Measurements from ENCODE around the gene AKAP6. TPM values are rescaled to one million over a fixed set of nuclear protein-coding genes. Genes with fewer than 3 reads are reported as not detected.

The AKAP6 gene
- total RNA-seq, 2 experiments from 2014 or later: 0.13 to 0.72 TPM

DNA sequence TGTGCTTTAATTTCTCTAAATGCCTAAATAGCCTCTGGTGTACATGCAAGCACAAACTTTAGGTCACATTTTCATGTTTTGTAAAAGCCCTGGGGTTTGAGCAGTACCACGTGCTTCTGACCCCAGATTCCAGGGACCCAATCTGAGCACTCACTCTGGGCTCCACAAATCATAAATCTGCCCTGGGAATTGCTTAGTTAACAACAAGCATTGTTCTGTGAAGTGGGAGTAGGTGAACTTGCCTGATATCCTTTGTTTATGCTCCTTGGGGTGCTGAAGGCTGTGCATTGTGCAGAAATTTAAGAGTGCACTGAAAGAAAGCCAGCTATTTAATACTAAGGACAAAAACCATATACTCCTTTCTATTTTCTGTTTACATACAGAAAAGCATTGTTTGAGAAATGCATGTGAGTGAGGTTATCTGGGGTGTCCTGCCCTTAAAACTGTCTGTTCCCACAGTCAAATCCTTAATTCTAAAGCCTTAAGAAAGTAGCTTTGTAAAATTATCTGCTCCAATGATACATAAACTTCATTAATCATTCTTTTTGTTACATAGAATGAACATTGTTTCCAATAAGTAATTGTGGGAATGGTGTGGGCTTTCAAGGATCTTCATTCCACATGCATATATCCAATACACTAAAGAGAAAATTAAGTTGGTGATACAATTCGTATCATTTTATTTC is 351.0 kb downstream of the AKAP6 start:
- Histone ChIP-seq H3K36me3 (ENCODE audit: insufficient read depth, low read length) (no peaks in the 10 kb centered on the region), H3K79me2 (ENCODE audit: insufficient read depth, low read depth, low read length) (no peaks in the 10 kb centered on the region), H2AFZ (ENCODE audit: low read length) (no peak overlapping the region), H3K4me2 (ENCODE audit: low read length) (no peak overlapping the region), H3K9me2 (ENCODE audit: insufficient read depth, low read length) (no peaks in the 10 kb centered on the region), H3K4me3 (ENCODE audit: low read depth, low read length, poor library complexity, severe bottlenecking) (no peak overlapping the region), H3K9me3 (ENCODE audit: low read length) (no peaks in the 10 kb centered on the region), H4K20me1 (ENCODE audit: insufficient read depth, low read length) (no peaks in the 10 kb centered on the region), H3K27ac (ENCODE audit: low read depth, low read length, poor library complexity, severe bottlenecking) (no peak overlapping the region), H3K4me1 (ENCODE audit: insufficient read depth, low read length, poor library complexity, severe bottlenecking) (no peaks in the 10 kb centered on the region)
- intact Hi-C loops (cut with micrococcal nuclease; ENCODE audit: unreplicated experiment): no loop called here
- no peak for TF ChIP-seq EZH2phosphoT487 (IDR thresholded peaks at IDR 0.05; ENCODE audit: borderline replicate concordance, low read depth, low read length)
- TF ChIP-seq, protein P1, sequence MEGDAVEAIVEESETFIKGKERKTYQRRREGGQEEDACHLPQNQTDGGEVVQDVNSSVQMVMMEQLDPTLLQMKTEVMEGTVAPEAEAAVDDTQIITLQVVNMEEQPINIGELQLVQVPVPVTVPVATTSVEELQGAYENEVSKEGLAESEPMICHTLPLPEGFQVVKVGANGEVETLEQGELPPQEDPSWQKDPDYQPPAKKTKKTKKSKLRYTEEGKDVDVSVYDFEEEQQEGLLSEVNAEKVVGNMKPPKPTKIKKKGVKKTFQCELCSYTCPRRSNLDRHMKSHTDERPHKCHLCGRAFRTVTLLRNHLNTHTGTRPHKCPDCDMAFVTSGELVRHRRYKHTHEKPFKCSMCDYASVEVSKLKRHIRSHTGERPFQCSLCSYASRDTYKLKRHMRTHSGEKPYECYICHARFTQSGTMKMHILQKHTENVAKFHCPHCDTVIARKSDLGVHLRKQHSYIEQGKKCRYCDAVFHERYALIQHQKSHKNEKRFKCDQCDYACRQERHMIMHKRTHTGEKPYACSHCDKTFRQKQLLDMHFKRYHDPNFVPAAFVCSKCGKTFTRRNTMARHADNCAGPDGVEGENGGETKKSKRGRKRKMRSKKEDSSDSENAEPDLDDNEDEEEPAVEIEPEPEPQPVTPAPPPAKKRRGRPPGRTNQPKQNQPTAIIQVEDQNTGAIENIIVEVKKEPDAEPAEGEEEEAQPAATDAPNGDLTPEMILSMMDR (conservative IDR thresholded peaks at IDR 0.05; ENCODE audit: low read length): no peak
- CTCF ChIA-PET (ENCODE audit: unreplicated experiment): no interaction called here
- no TSS peak for BruUV-seq (replicated peaks)
- DNase-seq (ENCODE audit: low spot score): no peak
- POLR2A ChIA-PET: interaction anchor here (0.6 kb wide), 1 partner anchor 10 kb away, joined by 3 read pairs; no protein-coding TSS in a partner anchor

DNA sequence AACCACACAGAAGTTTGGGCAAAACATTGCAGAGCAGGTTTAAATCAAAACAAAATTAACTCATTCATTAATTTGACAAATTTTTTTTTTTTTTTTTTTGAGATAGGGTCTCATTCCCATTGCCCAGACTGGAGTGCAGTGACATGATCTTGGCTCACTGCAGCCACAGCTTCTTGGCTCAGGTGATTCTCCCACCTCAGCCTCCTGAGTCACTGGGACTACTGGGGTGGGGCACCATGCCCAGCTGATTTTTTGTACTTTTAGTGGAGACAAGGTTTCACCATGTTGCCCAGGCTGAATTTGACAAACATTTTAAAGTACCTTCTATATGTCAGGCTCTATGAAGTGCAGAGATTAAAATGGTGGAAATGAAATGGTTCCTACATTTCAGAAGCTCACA is 352.5 kb downstream of the AKAP6 start:
- no peaks in the 10 kb centered on the region for H3K9me3 ChIP-seq (ENCODE audit: low read length)
- DNase-seq (ENCODE audit: low spot score): no peak
- no peak overlapping the region for H3K4me2 ChIP-seq (ENCODE audit: low read length)
- no TSS peak for BruUV-seq (replicated peaks)
- H3K9me2 ChIP-seq (ENCODE audit: insufficient read depth, low read length): no peaks in the 10 kb centered on the region
- H2AFZ ChIP-seq (ENCODE audit: low read length): no peak overlapping the region
- no peaks in the 10 kb centered on the region for H3K79me2 ChIP-seq (ENCODE audit: insufficient read depth, low read depth, low read length)
- intact Hi-C loops (cut with micrococcal nuclease; ENCODE audit: unreplicated experiment): no loop called here
- POLR2A ChIA-PET: interaction anchor here (0.6 to 1.2 kb wide), 2 partner anchors 62 to 878 kb away, joined by 3 to 4 read pairs; no protein-coding TSS in a partner anchor
- H4K20me1 ChIP-seq (ENCODE audit: insufficient read depth, low read length): no peaks in the 10 kb centered on the region
- no peak for TF ChIP-seq EZH2phosphoT487 (IDR thresholded peaks at IDR 0.05; ENCODE audit: borderline replicate concordance, low read depth, low read length)
- TF ChIP-seq, protein P1 (conservative IDR thresholded peaks at IDR 0.05; ENCODE audit: low read length): no peak
- H3K4me1 ChIP-seq (ENCODE audit: insufficient read depth, low read length, poor library complexity, severe bottlenecking): no peaks in the 10 kb centered on the region
- H3K27ac ChIP-seq (ENCODE audit: low read depth, low read length, poor library complexity, severe bottlenecking): no peak overlapping the region
- no peaks in the 10 kb centered on the region for H3K36me3 ChIP-seq (ENCODE audit: insufficient read depth, low read length)
- H3K4me3 ChIP-seq (ENCODE audit: low read depth, low read length, poor library complexity, severe bottlenecking): no peak overlapping the region
- CTCF ChIA-PET (ENCODE audit: unreplicated experiment): no interaction called here

DNA sequence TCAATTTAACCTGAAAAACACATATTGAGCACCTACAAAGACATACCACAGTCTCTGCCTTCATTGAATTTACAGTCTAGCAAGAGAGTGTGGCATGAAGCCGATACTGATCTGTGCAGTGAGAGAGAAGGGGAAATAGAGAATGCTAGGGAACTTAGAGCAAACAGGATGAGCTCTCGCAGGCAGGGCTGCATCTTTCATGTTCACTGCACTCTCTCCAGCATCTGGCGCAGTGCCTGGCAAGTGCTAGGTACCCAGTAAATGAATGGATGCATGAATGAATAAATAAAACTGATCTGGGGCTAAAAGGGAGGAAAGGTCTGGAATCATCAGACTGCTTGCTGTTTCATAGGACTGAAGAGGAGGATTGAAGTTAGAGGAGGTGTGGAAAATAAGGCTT is 353.1 kb downstream of the AKAP6 start:
- no peaks in the 10 kb centered on the region for H3K9me2 ChIP-seq (ENCODE audit: insufficient read depth, low read length)
- POLR2A ChIA-PET: interaction anchor here (0.6 to 1.2 kb wide), 2 partner anchors 62 to 879 kb away, joined by 3 to 4 read pairs; no protein-coding TSS in a partner anchor
- no peak overlapping the region for H3K4me3 ChIP-seq (ENCODE audit: low read depth, low read length, poor library complexity, severe bottlenecking)
- H4K20me1 ChIP-seq (ENCODE audit: insufficient read depth, low read length): no peaks in the 10 kb centered on the region
- H3K4me2 ChIP-seq (ENCODE audit: low read length): no peak overlapping the region
- TF ChIP-seq, protein P1 (conservative IDR thresholded peaks at IDR 0.05; ENCODE audit: low read length): no peak
- TF ChIP-seq EZH2phosphoT487 (IDR thresholded peaks at IDR 0.05; ENCODE audit: borderline replicate concordance, low read depth, low read length): no peak
- intact Hi-C loops (cut with micrococcal nuclease; ENCODE audit: unreplicated experiment): no loop called here
- H3K9me3 ChIP-seq (ENCODE audit: low read length): no peaks in the 10 kb centered on the region
- BruUV-seq (replicated peaks): no TSS peak
- H3K27ac ChIP-seq (ENCODE audit: low read depth, low read length, poor library complexity, severe bottlenecking): no peak overlapping the region
- H3K4me1 ChIP-seq (ENCODE audit: insufficient read depth, low read length, poor library complexity, severe bottlenecking): no peaks in the 10 kb centered on the region
- no peaks in the 10 kb centered on the region for H3K79me2 ChIP-seq (ENCODE audit: insufficient read depth, low read depth, low read length)
- CTCF ChIA-PET (ENCODE audit: unreplicated experiment): no interaction called here
- H3K36me3 ChIP-seq (ENCODE audit: insufficient read depth, low read length): no peaks in the 10 kb centered on the region
- DNase-seq (ENCODE audit: low spot score): no peak
- no peak overlapping the region for H2AFZ ChIP-seq (ENCODE audit: low read length)

Measured in OCI-LY7 (cell line).